ENCODE measurements around the gene RTP1. TPM values are rescaled to one million over a fixed set of nuclear protein-coding genes. Genes with fewer than 3 reads are reported as not detected.
"Not testable (repeated sequence)": the region's sequence is repeated elsewhere in the genome, so short reads cannot be mapped to it uniquely, and the experiment has no call there.

Gene RTP1
- polyA plus RNA-seq, 1 of the 3 experiments (the other 2 are of a cell fraction) = not detected

DNA sequence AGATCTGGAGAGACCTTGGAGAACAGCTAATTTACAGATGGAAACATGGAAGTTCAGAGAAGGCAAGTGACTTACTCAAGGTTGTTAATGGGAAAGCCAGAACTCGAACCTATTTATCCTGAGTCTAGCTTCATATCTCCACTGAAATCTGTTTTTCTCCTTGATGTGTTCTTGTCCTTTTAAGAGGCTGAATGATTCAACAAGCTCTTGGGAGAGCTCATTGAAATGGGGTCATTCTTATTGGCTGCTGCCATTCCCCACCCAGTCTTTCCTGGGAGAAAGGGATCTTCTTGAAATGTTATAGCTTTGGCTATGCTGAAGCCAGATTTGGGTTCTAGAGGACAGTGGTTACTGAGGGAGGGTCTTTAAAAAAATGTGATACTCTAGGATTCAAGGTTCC, 41.0 kb downstream of the RTP1 start:
- POLR2A ChIA-PET = no interaction called here
- H3K4me1 ChIP-seq (ENCODE audit: control insufficient read depth in 1 of 2, insufficient read depth in 2 of 2, low read depth in 1 of 2, low read length in 1 of 2) = no peaks in the 10 kb centered on the region
- peaks cover 9% of the 10 kb centered on the region; the same call in 1 of the 2 replicates for H3K27me3 ChIP-seq (ENCODE audit: insufficient read depth)
- H3K4me2 ChIP-seq = no peak overlapping the region
- TF ChIP-seq MXI1 (IDR thresholded peaks at IDR 0.05; ENCODE audit: low read depth, low read length) (no peak), TAF1 (IDR thresholded peaks at IDR 0.05; ENCODE audit: borderline replicate concordance, low read depth, low read length) (no peak), POLR2AphosphoS5 (IDR thresholded peaks at IDR 0.05; ENCODE audit: low read depth, low read length) (no peak), NRF1 (IDR thresholded peaks at IDR 0.05; ENCODE audit: low read depth, low read length) (no peak), GATA2 (CRISPR knock-in tag; IDR thresholded peaks at IDR 0.05) (no peak), FOSL2 (IDR thresholded peaks at IDR 0.05; ENCODE audit: borderline replicate concordance, low read depth) (no peak), RCOR1 (IDR thresholded peaks at IDR 0.05; ENCODE audit: low read length) (no peak)
- TF ChIP-seq, protein P1, sequence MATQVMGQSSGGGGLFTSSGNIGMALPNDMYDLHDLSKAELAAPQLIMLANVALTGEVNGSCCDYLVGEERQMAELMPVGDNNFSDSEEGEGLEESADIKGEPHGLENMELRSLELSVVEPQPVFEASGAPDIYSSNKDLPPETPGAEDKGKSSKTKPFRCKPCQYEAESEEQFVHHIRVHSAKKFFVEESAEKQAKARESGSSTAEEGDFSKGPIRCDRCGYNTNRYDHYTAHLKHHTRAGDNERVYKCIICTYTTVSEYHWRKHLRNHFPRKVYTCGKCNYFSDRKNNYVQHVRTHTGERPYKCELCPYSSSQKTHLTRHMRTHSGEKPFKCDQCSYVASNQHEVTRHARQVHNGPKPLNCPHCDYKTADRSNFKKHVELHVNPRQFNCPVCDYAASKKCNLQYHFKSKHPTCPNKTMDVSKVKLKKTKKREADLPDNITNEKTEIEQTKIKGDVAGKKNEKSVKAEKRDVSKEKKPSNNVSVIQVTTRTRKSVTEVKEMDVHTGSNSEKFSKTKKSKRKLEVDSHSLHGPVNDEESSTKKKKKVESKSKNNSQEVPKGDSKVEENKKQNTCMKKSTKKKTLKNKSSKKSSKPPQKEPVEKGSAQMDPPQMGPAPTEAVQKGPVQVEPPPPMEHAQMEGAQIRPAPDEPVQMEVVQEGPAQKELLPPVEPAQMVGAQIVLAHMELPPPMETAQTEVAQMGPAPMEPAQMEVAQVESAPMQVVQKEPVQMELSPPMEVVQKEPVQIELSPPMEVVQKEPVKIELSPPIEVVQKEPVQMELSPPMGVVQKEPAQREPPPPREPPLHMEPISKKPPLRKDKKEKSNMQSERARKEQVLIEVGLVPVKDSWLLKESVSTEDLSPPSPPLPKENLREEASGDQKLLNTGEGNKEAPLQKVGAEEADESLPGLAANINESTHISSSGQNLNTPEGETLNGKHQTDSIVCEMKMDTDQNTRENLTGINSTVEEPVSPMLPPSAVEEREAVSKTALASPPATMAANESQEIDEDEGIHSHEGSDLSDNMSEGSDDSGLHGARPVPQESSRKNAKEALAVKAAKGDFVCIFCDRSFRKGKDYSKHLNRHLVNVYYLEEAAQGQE (IDR thresholded peaks at IDR 0.05; ENCODE audit: low read depth, low read length) = no peak
- TF ChIP-seq, protein P2, sequence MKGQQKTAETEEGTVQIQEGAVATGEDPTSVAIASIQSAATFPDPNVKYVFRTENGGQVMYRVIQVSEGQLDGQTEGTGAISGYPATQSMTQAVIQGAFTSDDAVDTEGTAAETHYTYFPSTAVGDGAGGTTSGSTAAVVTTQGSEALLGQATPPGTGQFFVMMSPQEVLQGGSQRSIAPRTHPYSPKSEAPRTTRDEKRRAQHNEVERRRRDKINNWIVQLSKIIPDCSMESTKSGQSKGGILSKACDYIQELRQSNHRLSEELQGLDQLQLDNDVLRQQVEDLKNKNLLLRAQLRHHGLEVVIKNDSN (IDR thresholded peaks at IDR 0.05; ENCODE audit: borderline replicate concordance, low read depth) = no peak
- TF ChIP-seq, protein P3, sequence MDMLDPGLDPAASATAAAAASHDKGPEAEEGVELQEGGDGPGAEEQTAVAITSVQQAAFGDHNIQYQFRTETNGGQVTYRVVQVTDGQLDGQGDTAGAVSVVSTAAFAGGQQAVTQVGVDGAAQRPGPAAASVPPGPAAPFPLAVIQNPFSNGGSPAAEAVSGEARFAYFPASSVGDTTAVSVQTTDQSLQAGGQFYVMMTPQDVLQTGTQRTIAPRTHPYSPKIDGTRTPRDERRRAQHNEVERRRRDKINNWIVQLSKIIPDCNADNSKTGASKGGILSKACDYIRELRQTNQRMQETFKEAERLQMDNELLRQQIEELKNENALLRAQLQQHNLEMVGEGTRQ (IDR thresholded peaks at IDR 0.05; ENCODE audit: borderline replicate concordance, low read depth, low read length) = no peak
- TF ChIP-seq, protein P4, sequence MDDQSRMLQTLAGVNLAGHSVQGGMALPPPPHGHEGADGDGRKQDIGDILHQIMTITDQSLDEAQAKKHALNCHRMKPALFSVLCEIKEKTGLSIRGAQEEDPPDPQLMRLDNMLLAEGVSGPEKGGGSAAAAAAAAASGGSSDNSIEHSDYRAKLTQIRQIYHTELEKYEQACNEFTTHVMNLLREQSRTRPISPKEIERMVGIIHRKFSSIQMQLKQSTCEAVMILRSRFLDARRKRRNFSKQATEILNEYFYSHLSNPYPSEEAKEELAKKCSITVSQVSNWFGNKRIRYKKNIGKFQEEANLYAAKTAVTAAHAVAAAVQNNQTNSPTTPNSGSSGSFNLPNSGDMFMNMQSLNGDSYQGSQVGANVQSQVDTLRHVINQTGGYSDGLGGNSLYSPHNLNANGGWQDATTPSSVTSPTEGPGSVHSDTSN (IDR thresholded peaks at IDR 0.05) = no peak
- TF ChIP-seq, protein P5, sequence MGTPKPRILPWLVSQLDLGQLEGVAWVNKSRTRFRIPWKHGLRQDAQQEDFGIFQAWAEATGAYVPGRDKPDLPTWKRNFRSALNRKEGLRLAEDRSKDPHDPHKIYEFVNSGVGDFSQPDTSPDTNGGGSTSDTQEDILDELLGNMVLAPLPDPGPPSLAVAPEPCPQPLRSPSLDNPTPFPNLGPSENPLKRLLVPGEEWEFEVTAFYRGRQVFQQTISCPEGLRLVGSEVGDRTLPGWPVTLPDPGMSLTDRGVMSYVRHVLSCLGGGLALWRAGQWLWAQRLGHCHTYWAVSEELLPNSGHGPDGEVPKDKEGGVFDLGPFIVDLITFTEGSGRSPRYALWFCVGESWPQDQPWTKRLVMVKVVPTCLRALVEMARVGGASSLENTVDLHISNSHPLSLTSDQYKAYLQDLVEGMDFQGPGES (IDR thresholded peaks at IDR 0.05; ENCODE audit: low read depth, low read length) = no peak
- no peaks in the 10 kb centered on the region for H3K9me2 ChIP-seq
- no peaks in the 10 kb centered on the region for H3F3A ChIP-seq (replicated peaks; ENCODE audit: insufficient read depth)
- H3K9me3 ChIP-seq = no peaks in the 10 kb centered on the region
- H2AFZ ChIP-seq (ENCODE audit: low read depth) = no peak overlapping the region
- no peak overlapping the region for H3K9ac ChIP-seq
- CTCF ChIA-PET = no interaction called here
- H3K36me3 ChIP-seq (replicated peaks in 1 of 2; ENCODE audit: control insufficient read depth in 1 of 2, insufficient read depth in 2 of 2, low read length in 1 of 2) = no peaks in the 10 kb centered on the region
- H4K20me1 ChIP-seq (ENCODE audit: insufficient read depth) = no peaks in the 10 kb centered on the region
- no peak for DNase-seq
- H3K4me3 ChIP-seq (ENCODE audit: low read depth in 2 of 2, low read length in 1 of 2) = no peak overlapping the region
- no peak overlapping the region for H3K27ac ChIP-seq (ENCODE audit: low read depth in 2 of 2, low read length in 1 of 2)
- H3K79me2 ChIP-seq (ENCODE audit: insufficient read depth) = no peaks in the 10 kb centered on the region
- 0% methylated on average over 1 of the region's 1 CpG for WGBS (ENCODE audit: low lambda C conversion rate)

DNA sequence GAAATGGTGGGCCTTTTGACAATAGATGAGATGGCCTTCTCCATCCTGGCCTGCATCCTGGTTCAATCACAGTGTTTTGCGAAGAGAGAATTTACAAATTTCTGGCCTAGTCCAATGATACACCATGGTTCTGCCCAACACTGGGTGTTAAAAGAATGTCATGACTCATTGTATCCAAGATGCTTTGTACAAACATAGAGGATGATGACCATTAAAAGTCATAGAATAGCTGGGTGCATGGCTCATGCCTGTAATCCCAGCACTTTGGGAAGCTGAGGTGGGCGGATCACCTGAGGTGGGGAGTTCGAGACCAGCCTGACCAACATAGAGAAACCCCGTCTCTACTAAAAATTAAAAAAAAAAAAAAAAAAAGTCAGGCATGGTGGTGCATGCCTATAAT, 41.5 kb downstream of the RTP1 start:
- POLR2A ChIA-PET; H4K20me1 ChIP-seq (ENCODE audit: insufficient read depth): not testable (repeated sequence)

More for the DNA sequence above, 41.5 kb downstream of the RTP1 start:
- H3F3A ChIP-seq (replicated peaks; ENCODE audit: insufficient read depth); H3K4me3 ChIP-seq (ENCODE audit: low read depth in 2 of 2, low read length in 1 of 2); H3K4me2 ChIP-seq; H3K27me3 ChIP-seq (ENCODE audit: insufficient read depth); H3K9me3 ChIP-seq; H3K9me2 ChIP-seq; H3K27ac ChIP-seq (ENCODE audit: low read depth in 2 of 2, low read length in 1 of 2); H3K79me2 ChIP-seq (ENCODE audit: insufficient read depth); H3K9ac ChIP-seq; DNase-seq; H3K36me3 ChIP-seq (replicated peaks in 1 of 2; ENCODE audit: control insufficient read depth in 1 of 2, insufficient read depth in 2 of 2, low read length in 1 of 2); H3K4me1 ChIP-seq (ENCODE audit: control insufficient read depth in 1 of 2, insufficient read depth in 2 of 2, low read depth in 1 of 2, low read length in 1 of 2); H2AFZ ChIP-seq (ENCODE audit: low read depth); CTCF ChIA-PET: not testable (repeated sequence)
- WGBS (ENCODE audit: low lambda C conversion rate) = 2% methylated on average over 4 of the region's 4 CpGs
